Measurements from ENCODE around the gene ARHGEF10L.
"Not testable (repeated sequence)": the region's sequence is repeated elsewhere in the genome, so short reads cannot be mapped to it uniquely, and the experiment has no call there.

ARHGEF10L gene

GRCh38 chr1:17618558-17619247 lies 79.2 kb downstream of the ARHGEF10L start:
- DNase-seq (ENCODE audit: low read depth in 2 of 2) = no peak
- no peak for TF ChIP-seq CTCF (IDR thresholded peaks at IDR 0.05; ENCODE audit: low read depth, low read length)
- H3K4me3 ChIP-seq (replicated peaks in 1 of 2; ENCODE audit: low read depth in 2 of 2, low read length in 2 of 2) = peak overlapping the region; percentile 23 to 24

GRCh38 chr1:17620448-17620847 lies 81.0 kb downstream of the ARHGEF10L start:
- H3K4me3 ChIP-seq (replicated peaks in 1 of 2; ENCODE audit: low read depth in 2 of 2, low read length in 2 of 2) = no peak overlapping the region
- DNase-seq (ENCODE audit: low read depth in 2 of 2) = no peak
- no peak for TF ChIP-seq CTCF (IDR thresholded peaks at IDR 0.05; ENCODE audit: low read depth, low read length)

DNA sequence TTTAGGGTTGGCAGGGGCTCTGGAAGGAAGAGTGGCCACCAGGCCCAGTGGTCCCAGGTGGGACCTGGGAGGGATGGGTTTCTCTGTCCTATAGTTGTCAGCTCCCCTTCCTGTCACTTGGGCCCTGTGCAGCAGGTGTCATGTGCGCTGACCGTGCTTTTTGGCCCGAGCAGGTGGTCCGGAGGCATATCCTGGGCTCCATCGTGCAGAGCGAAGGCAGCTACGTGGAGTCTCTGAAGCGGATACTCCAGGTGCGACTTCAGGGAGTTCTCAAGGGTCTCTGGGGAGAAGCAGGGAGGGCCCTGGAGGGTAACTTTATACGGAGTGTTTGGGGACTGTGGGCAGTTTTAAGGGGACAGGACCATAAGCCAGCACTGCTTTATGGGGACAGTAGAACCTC lies 82.2 kb downstream of the ARHGEF10L start:
- DNase-seq (ENCODE audit: low read depth in 2 of 2) = no peak
- no peak for TF ChIP-seq CTCF (IDR thresholded peaks at IDR 0.05; ENCODE audit: low read depth, low read length)
- H3K4me3 ChIP-seq (replicated peaks in 1 of 2; ENCODE audit: low read depth in 2 of 2, low read length in 2 of 2) = no peak overlapping the region

- H3K4me3 ChIP-seq (replicated peaks in 1 of 2; ENCODE audit: low read depth in 2 of 2, low read length in 2 of 2) = no peak overlapping the region
- no peak for DNase-seq (ENCODE audit: low read depth in 2 of 2)
- TF ChIP-seq CTCF (IDR thresholded peaks at IDR 0.05; ENCODE audit: low read depth, low read length) = no peak
These were observed 83.3 kb downstream of the ARHGEF10L start for GRCh38 chr1:17622823-17623222.

GRCh38 chr1:17624611-17625233 lies 85.2 kb downstream of the ARHGEF10L start:
- TF ChIP-seq CTCF (IDR thresholded peaks at IDR 0.05; ENCODE audit: low read depth, low read length) = no peak
- H3K4me3 ChIP-seq (replicated peaks in 1 of 2; ENCODE audit: low read depth in 2 of 2, low read length in 2 of 2) = no peak overlapping the region
- DNase-seq (ENCODE audit: low read depth in 2 of 2) = peak; percentile 67 to 75

GRCh38 chr1:17627239-17628052 lies 87.9 kb downstream of the ARHGEF10L start:
- no peak for TF ChIP-seq CTCF (IDR thresholded peaks at IDR 0.05; ENCODE audit: low read depth, low read length)
- H3K4me3 ChIP-seq (replicated peaks in 1 of 2; ENCODE audit: low read depth in 2 of 2, low read length in 2 of 2) = no peak overlapping the region
- DNase-seq (ENCODE audit: low read depth in 2 of 2) = no peak

DNA sequence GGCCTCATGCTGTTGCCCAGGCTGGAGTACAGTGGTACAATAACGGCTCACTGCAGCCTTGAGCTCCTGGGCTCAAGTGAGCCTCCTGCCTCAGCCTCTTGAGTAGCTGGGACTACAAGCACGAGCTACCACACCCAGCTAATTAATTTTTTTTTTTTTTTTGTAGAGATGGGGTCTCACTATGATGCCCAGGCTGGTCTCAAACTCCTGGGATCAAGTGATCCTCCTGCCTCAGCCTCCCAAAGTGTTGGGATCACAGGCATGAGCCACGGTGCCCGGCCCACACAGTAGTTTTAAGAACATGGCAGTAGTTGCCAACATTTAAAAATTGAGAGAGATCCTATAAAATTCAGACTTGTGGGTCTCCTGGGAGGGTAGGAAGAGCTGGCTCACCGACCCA lies 89.5 kb downstream of the ARHGEF10L start:
- not testable (repeated sequence) for DNase-seq (ENCODE audit: low read depth in 2 of 2); H3K4me3 ChIP-seq (replicated peaks in 1 of 2; ENCODE audit: low read depth in 2 of 2, low read length in 2 of 2)

Measured in cardiac fibroblast (primary cell).